Activated naive CD4-positive, alpha-beta T cell treated with anti-CD3 and anti-CD28 coated beads, Interleukin-2, amount 10 ng/mL, durations not matched to agents 7 days and 5 days (primary cell): Measurements from ENCODE around the gene CAPG.

Experiments
- CTCF ChIA-PET: fragments of 350-600 bp; sonication (Branson Sonifier 250); formaldehyde crosslinking; loops from one replicate; lab custom pipeline; 2021; ENCODE audit warnings: antibody characterized with exemption; lab: Charles Lee
- DNase-seq: peaks from one replicate; pipeline ENCODE4 v3.0.0-alpha.2; 2020
- H3K27ac Mint-ChIP-seq: one replicate; pipeline ENCODE4 v1.8.0; 2021; ENCODE audit warnings: mild to moderate bottlenecking, moderate library complexity, mixed read lengths
- H3K27me3 Mint-ChIP-seq: one replicate; pipeline ENCODE4 v1.8.0; 2021; ENCODE audit warnings: mild to moderate bottlenecking, mixed read lengths
- H3K36me3 Mint-ChIP-seq: one replicate; pipeline ENCODE4 v1.8.0; 2021; ENCODE audit warnings: mixed read lengths
- H3K4me1 Mint-ChIP-seq: one replicate; pipeline ENCODE4 v1.8.0; 2021; ENCODE audit warnings: mixed read lengths
- H3K4me3 Mint-ChIP-seq: one replicate; pipeline ENCODE4 v1.8.0; 2021; ENCODE audit warnings: mild to moderate bottlenecking, moderate library complexity, mixed read lengths
- H3K9me3 Mint-ChIP-seq: one replicate; pipeline ENCODE4 v1.8.0; 2021; ENCODE audit warnings: mixed read lengths

Gene CAPG

DNA sequence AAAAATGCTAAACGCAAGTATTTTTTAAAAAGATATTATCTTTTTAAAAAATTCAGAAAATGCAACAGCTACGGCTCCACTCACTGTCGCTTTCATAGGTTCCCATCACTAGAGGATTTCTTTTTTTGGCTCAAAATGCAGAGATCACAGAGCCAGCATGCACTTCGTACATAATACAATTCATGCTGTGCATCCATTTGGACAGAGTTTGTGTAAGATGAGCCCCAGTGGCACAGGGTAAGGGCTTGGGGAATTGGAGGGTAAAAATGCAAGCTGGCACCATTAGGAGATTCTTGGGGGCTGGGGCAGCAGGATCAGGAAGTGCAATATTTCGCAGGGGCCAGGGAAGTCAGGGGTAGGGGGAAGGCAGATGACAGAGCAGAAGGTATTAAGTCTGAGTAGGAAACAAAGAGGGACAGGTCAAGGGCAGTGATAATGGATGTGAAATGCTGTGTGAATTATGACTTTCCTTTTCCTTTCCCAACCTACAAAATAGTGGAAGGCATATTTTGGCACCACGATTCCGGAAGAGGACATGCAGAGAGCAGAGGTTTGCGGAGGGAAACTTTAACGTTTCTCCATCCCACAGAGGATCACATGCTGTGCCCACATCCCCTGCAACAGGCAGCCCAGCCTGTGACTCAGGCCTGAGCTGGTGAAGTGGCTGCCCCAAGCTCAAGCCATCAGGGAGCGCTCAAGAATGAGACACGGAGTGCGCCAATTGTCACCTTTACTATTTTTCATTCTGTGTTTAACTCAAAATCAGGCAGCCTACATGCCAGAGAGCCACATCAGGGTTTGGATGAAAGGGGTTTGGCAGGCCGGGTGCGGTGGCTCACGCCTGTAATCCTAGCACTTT is 4.7 kb downstream of the CAPG start:
- CTCF ChIA-PET, result interaction anchor here (0.9 to 2.0 kb wide), 3 partner anchors 13 to 52 kb away, joined by 3 to 11 read pairs (median 7); no protein-coding TSS in a partner anchor

DNA sequence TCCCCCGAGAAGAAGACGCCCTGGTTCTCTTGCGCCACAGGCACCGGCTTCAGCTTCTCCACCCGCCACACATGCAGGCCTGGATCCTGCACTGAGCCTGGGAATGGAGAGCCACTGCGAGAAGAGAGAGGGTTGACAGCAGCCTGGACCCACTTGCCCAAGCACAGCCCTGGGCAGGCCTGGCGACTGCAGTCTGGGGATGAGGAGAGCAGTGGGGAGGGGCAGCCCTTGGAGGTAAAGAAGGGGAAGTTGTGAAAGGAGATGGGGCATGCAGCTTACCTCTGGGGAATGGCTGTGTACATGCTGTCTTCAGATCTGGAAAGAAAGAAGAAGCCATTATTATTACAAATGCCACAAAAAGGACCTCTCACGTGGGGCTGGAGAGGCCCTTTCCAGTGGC is 8.3 kb downstream of the CAPG start:
- H3K27me3 Mint-ChIP-seq, result no peaks in the 10 kb centered on the region
- CTCF ChIA-PET, result interaction anchor here (1.0 to 1.1 kb wide), 2 partner anchors 10 to 150 kb away, joined by 3 to 4 read pairs; no protein-coding TSS in a partner anchor
- no peak for DNase-seq
- no peak overlapping the region for H3K27ac Mint-ChIP-seq
- peaks cover 12% of the 10 kb centered on the region for H3K9me3 Mint-ChIP-seq
- H3K36me3 Mint-ChIP-seq, result peaks cover 62% of the 10 kb centered on the region
- peaks cover 29% of the 10 kb centered on the region for H3K4me1 Mint-ChIP-seq
- no peak overlapping the region for H3K4me3 Mint-ChIP-seq

More for the DNA sequence above, 4.7 kb downstream of the CAPG start:
- H3K9me3 Mint-ChIP-seq, result peaks cover 12% of the 10 kb centered on the region
- peaks cover 45% of the 10 kb centered on the region for H3K36me3 Mint-ChIP-seq
- DNase-seq, result peak; percentile 76
- peaks cover 59% of the 10 kb centered on the region for H3K4me1 Mint-ChIP-seq
- peak overlapping the region; percentile 33 for H3K4me3 Mint-ChIP-seq
- H3K27me3 Mint-ChIP-seq, result no peaks in the 10 kb centered on the region
- H3K27ac Mint-ChIP-seq, result peak overlapping the region; percentile 84

DNA sequence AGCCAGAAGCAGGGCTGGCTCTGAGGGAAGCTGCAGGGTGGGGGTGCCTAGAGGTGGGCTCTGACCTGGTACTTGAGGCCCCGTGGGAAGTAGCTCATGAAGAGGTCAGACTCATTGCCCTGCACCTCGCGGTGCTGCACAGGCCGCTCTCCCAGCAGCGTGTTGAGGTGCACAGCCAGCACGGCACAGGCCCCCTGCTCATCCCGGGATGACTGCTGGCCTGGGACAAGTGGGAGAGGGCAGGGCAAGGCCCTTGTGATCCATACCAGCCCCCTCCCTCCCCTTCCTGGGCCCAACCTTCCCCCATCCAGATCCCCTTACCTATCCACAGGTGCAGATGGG is 8.7 kb downstream of the CAPG start:
- Mint-ChIP-seq H3K9me3 (peaks cover 12% of the 10 kb centered on the region), H3K27ac (no peak overlapping the region), H3K4me3 (no peak overlapping the region), H3K27me3 (no peaks in the 10 kb centered on the region), H3K4me1 (peaks cover 29% of the 10 kb centered on the region), H3K36me3 (peaks cover 66% of the 10 kb centered on the region)
- DNase-seq, result no peak
- CTCF ChIA-PET, result interaction anchor here (1.0 to 1.1 kb wide), 2 partner anchors 10 to 151 kb away, joined by 3 to 4 read pairs; no protein-coding TSS in a partner anchor

- Mint-ChIP-seq H3K27me3 (no peaks in the 10 kb centered on the region), H3K9me3 (peaks cover 12% of the 10 kb centered on the region), H3K36me3 (peaks cover 70% of the 10 kb centered on the region), H3K27ac (peak overlapping the region; percentile 52), H3K4me1 (peaks cover 23% of the 10 kb centered on the region), H3K4me3 (no peak overlapping the region)
- no peak for DNase-seq
- CTCF ChIA-PET, result interaction anchor here (1.0 to 1.1 kb wide), 2 partner anchors 9 to 151 kb away, joined by 3 to 4 read pairs; no protein-coding TSS in a partner anchor
Observed at GRCh38 chr2:85400541-85401463, 9.4 kb downstream of the CAPG start.

DNA sequence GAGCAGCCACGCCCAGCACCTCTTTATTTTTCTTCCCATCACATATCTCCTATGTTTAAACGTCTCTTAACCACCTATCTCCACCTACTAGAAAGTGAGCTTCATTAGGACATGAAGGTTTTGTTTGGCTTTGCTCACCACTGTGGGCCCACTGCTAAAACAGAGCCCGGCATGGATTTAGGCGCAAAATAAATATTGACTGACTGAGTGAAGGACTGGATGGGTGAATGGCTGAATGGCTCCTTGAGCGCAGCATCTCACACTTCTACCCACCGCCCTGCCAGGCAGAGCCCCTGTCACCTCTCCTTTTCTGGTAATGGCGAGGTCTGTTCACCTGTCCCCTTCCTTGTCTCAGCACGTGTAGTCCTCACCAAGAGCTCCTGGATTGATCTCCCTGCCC is 10.1 kb downstream of the CAPG start:
- Mint-ChIP-seq H3K9me3 (peaks cover 10% of the 10 kb centered on the region), H3K4me3 (no peak overlapping the region), H3K36me3 (peaks cover 62% of the 10 kb centered on the region), H3K27ac (no peak overlapping the region), H3K27me3 (no peaks in the 10 kb centered on the region), H3K4me1 (peaks cover 15% of the 10 kb centered on the region)
- CTCF ChIA-PET, result no interaction called here
- peak; percentile 7 for DNase-seq

DNA sequence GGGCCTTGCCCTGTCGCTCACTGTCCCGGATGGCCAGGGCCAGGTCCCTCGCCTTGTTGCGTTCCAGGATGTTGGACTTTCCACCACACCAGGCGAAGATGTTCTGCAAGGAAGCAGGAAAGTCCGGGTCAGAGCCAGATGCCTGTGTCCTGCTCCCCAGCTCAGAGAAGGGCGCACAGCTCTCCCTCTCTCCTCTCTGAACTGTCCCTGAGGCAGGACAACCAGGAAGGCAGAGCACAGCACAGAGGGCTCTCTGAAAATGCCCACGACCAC is 11.0 kb downstream of the CAPG start:
- peaks cover 63% of the 10 kb centered on the region for H3K36me3 Mint-ChIP-seq
- H3K27me3 Mint-ChIP-seq, result no peaks in the 10 kb centered on the region
- peaks cover 12% of the 10 kb centered on the region for H3K4me1 Mint-ChIP-seq
- no peak for DNase-seq
- no peak overlapping the region for H3K27ac Mint-ChIP-seq
- H3K9me3 Mint-ChIP-seq, result peaks cover 7% of the 10 kb centered on the region
- CTCF ChIA-PET, result no interaction called here
- H3K4me3 Mint-ChIP-seq, result no peak overlapping the region

GRCh38 chr2:85398426-85399182 is 11.6 kb downstream of the CAPG start:
- Mint-ChIP-seq H3K27me3 (no peaks in the 10 kb centered on the region), H3K9me3 (peaks cover 5% of the 10 kb centered on the region), H3K36me3 (peaks cover 64% of the 10 kb centered on the region), H3K4me3 (no peak overlapping the region), H3K4me1 (peaks cover 17% of the 10 kb centered on the region), H3K27ac (no peak overlapping the region)
- DNase-seq, result no peak
- CTCF ChIA-PET, result no interaction called here

DNA sequence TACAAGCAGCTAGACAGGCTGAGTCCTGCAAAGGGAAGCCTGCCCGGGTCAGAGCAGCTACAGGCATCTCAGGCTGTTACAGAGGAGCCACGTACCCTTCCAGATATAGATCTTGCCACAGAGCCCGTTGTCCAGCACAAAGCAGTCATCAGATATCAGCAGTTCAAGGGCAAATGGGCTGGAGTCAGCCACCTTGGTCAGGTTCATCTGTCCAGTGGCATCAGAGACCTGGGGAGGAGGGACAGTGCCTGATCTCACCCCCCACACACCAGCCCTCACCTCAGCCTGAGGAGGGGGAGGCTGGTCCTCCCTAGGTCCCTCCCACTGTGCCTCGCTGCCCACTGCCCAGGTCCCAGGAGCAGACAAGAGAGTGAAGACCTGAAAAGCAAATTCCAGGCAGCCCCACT is 12.2 kb downstream of the CAPG start:
- Mint-ChIP-seq H3K4me3 (no peak overlapping the region), H3K36me3 (peaks cover 59% of the 10 kb centered on the region), H3K9me3 (peaks cover 3% of the 10 kb centered on the region), H3K4me1 (peaks cover 19% of the 10 kb centered on the region), H3K27ac (no peak overlapping the region), H3K27me3 (no peaks in the 10 kb centered on the region)
- DNase-seq, result no peak
- CTCF ChIA-PET, result no interaction called here

DNA sequence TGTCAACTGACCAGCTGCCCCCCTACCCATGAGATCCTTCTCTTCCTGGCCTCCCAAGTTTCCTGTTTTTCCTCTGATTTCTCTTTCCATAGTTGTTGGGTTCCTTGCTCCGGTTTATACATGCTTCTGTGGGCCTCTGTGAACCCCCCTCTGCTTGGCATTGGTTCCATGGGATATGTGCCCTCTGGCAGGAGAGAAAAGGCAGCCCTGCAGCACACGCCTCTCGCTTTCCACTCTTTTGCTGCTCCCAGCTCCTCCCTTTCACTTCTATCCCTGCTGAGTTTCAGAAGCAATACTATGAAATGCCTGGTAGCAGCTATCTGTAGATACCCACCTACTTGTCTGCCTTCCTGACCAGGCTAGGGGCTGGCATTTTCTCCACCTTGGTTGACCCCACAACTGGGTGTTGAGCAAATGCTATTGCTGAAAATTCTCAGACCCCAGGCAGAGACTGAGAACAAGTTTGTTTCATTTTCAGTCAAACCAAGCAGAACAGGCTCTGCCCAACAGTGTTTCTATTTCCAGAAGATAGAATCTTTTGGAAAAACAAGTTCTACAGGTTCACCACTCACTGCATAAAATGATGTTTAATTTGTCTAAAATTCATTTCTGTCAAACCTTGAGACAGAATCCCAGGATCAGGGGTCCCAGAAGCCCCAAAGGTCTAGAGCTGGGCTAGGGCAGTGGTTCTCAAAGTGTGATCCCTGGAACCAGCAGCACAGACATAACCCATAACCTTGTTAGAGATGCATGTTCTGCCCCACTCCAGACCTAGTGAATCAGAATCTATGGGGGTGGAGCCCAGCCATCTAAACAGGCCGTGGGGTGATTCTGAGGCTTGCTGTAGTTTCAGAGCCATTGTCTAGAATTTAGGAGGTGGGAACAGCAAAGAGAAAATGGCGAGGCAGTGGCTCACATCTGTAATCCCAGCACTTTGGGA is 13.4 kb downstream of the CAPG start:
- no peaks in the 10 kb centered on the region for H3K27me3 Mint-ChIP-seq
- H3K27ac Mint-ChIP-seq, result peak overlapping the region; percentile 6
- peaks cover 52% of the 10 kb centered on the region for H3K36me3 Mint-ChIP-seq
- CTCF ChIA-PET, result no interaction called here
- H3K9me3 Mint-ChIP-seq, result no peaks in the 10 kb centered on the region
- DNase-seq, result no peak
- H3K4me1 Mint-ChIP-seq, result peaks cover 29% of the 10 kb centered on the region
- H3K4me3 Mint-ChIP-seq, result no peak overlapping the region

DNA sequence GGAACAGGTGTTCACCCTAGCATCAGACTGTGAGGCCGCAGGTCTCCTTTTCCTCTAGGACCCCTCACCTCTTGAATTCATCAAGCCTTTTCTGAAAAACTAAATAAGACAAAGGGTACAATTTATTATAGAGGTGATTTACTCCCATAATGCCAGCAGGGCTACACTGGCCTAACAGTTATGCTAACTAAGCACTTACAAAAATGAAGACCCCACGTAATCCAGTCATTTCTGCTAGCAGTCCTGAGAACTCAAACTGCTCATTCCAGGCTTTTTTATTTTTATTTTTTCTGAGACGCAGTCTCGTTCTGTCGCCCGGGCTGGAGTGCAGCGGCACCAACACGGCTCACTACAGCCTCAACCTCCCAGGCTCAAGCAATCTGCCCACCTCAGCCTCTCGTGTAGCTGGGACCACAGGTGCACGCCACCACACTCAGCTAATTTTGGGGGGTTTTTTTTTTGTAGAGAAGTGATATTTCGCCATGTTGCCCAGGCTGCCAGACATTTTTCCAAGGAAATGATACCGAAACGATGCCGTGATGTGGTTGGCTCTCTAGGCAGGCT is 14.2 kb downstream of the CAPG start:
- H3K27me3 Mint-ChIP-seq, result no peaks in the 10 kb centered on the region
- DNase-seq, result no peak
- H3K4me3 Mint-ChIP-seq, result no peak overlapping the region
- H3K36me3 Mint-ChIP-seq, result peaks cover 45% of the 10 kb centered on the region
- peaks cover 36% of the 10 kb centered on the region for H3K4me1 Mint-ChIP-seq
- no peak overlapping the region for H3K27ac Mint-ChIP-seq
- CTCF ChIA-PET, result no interaction called here
- no peaks in the 10 kb centered on the region for H3K9me3 Mint-ChIP-seq

GRCh38 chr2:85394976-85395375 is 15.2 kb downstream of the CAPG start:
- peaks cover 38% of the 10 kb centered on the region for H3K36me3 Mint-ChIP-seq
- H3K9me3 Mint-ChIP-seq, result no peaks in the 10 kb centered on the region
- DNase-seq, result no peak
- CTCF ChIA-PET, result interaction anchor here (1.1 to 7.4 kb wide), 2 partner anchors 157 to 243 kb away, joined by 3 to 118 read pairs; no protein-coding TSS in a partner anchor
- no peak overlapping the region for H3K27ac Mint-ChIP-seq
- H3K4me3 Mint-ChIP-seq, result no peak overlapping the region
- no peaks in the 10 kb centered on the region for H3K27me3 Mint-ChIP-seq
- H3K4me1 Mint-ChIP-seq, result peaks cover 36% of the 10 kb centered on the region

GRCh38 chr2:85394261-85394681 is 15.9 kb downstream of the CAPG start:
- peaks cover 36% of the 10 kb centered on the region for H3K4me1 Mint-ChIP-seq
- CTCF ChIA-PET, result interaction anchor here (1.1 to 7.4 kb wide), 3 partner anchors 26 to 243 kb away, joined by 3 to 118 read pairs (median 9); no protein-coding TSS in a partner anchor
- no peaks in the 10 kb centered on the region for H3K9me3 Mint-ChIP-seq
- H3K36me3 Mint-ChIP-seq, result peaks cover 39% of the 10 kb centered on the region
- H3K27ac Mint-ChIP-seq, result no peak overlapping the region
- H3K4me3 Mint-ChIP-seq, result no peak overlapping the region
- no peak for DNase-seq
- no peaks in the 10 kb centered on the region for H3K27me3 Mint-ChIP-seq
